GM12878 (cell line): Measurements from ENCODE around the gene BCOR. TPM values are rescaled to one million over a fixed set of nuclear protein-coding genes. Genes with fewer than 3 reads are reported as not detected.

Experiments used
- ATAC-seq: fragments of 200-7000 bp; cut with Tn5 transposase; 3 replicates; pipeline ENCODE4 v1.9.1; 2020; ENCODE audit warnings: mild to moderate bottlenecking, moderate library complexity
- BruUV-seq: library from RNA; stranded (reverse); fragments of 400-500 nt; replicated peaks from 2 replicates; lab custom pipeline; 2021; lab: Mats Ljungman, UMichigan
- CTCF ChIA-PET: fragments of 300-600 bp; sonication (Branson Sonifier 250); formaldehyde crosslinking; extraction: SDS; loops from one replicate; lab custom pipeline; 2021; ENCODE audit warnings: inconsistent platforms; lab: Yijun Ruan, JAX
- POLR2A ChIA-PET: fragments of 350-600 bp; formaldehyde crosslinking; extraction: SDS; loops from one replicate; lab custom pipeline; 2021; ENCODE audit warnings: inconsistent platforms; lab: Charles Lee
- RAD21 ChIA-PET: fragments of 300-600 bp; sonication (Branson Sonifier 250); formaldehyde crosslinking; loops from one replicate; lab custom pipeline; 2023; ENCODE audit warnings: antibody characterized with exemption; ENCODE audit not compliant: unreplicated experiment; lab: Charles Lee
- SMC1A ChIA-PET: fragments of 300-600 bp; sonication (Branson Sonifier 250); formaldehyde crosslinking; loops from one replicate; lab custom pipeline; 2023; ENCODE audit not compliant: unreplicated experiment, uncharacterized antibody; lab: Charles Lee
- DNase-seq: peaks from one replicate; pipeline ENCODE4 v3.0.0-alpha.2; 2011; ENCODE audit warnings: low read depth, low spot score
- FAIRE-seq: peaks from 3 replicates; lab custom pipeline; 2011; peaks lifted over from hg19 to GRCh38; lab: Jason Lieb, UNC
- H2AFZ ChIP-seq: 2 replicates; pipeline ENCODE4 v1.6.0; 2011; ENCODE audit warnings: low read depth, low read length, control low read depth; ENCODE audit not compliant: control insufficient read depth
- H3K27ac ChIP-seq: 2 replicates; pipeline ENCODE4 v1.5.1; 2011; ENCODE audit warnings: control low read depth; ENCODE audit not compliant: control insufficient read depth, insufficient read depth
- H3K27me3 ChIP-seq, 2 experiments: replicated peaks in 1 of 2; 2 replicates each; pipeline versions ENCODE4 v1.6.0 to v1.6.1; 2011; ENCODE audit warnings: low read length in 1 of 2; ENCODE audit not compliant: control insufficient read depth in 2 of 2, insufficient read depth in 2 of 2
- H3K36me3 ChIP-seq, 2 experiments: 2 replicates each; pipeline ENCODE4 v1.5.1; 2011; ENCODE audit warnings: low read length in 1 of 2; ENCODE audit not compliant: control insufficient read depth in 2 of 2, insufficient read depth in 2 of 2
- H3K4me1 ChIP-seq: 2 replicates; pipeline ENCODE4 v1.6.1; 2011; ENCODE audit warnings: mild to moderate bottlenecking, low read length, moderate library complexity, mixed read lengths; ENCODE audit not compliant: control insufficient read depth, insufficient read depth
- H3K4me2 ChIP-seq: 2 replicates; pipeline ENCODE4 v1.6.0; 2011; ENCODE audit warnings: control low read depth; ENCODE audit not compliant: control insufficient read depth, insufficient read depth
- H3K4me3 ChIP-seq: fragments of 200-600 bp; sonication (generic); 2 replicates; pipeline ENCODE4 v1.5.1; 2016
- H3K79me2 ChIP-seq: 2 replicates; pipeline ENCODE4 v1.6.0; 2011; ENCODE audit warnings: low read length; ENCODE audit not compliant: control insufficient read depth, insufficient read depth
- H3K9ac ChIP-seq: 2 replicates; pipeline ENCODE4 v1.8.0; 2011; ENCODE audit warnings: low read length, control low read depth, mixed read lengths; ENCODE audit not compliant: control insufficient read depth, insufficient read depth
- H3K9me3 ChIP-seq: replicated peaks from 3 replicates; pipeline ENCODE4 v1.5.1; 2011; ENCODE audit warnings: mild to moderate bottlenecking, low read length; ENCODE audit not compliant: control insufficient read depth, insufficient read depth
- H4K20me1 ChIP-seq: 2 replicates; pipeline ENCODE4 v1.6.0; 2011; ENCODE audit not compliant: control insufficient read depth, insufficient read depth
- CHD4 ChIP-seq: fragments of 200-600 bp; sonication (generic); IDR thresholded peaks from 2 replicates; pipeline ENCODE4 v1.6.1; 2016; ENCODE audit warnings: mild to moderate bottlenecking
- ELK1 ChIP-seq: IDR thresholded peaks from 2 replicates; pipeline ENCODE4 v1.6.1; 2012; ENCODE audit warnings: low read depth, low read length, improper control_type of control experiment
- GABPA ChIP-seq: IDR thresholded peaks from 2 replicates; pipeline ENCODE4 v1.6.1; 2014; ENCODE audit warnings: antibody characterized with exemption, low read depth, mild to moderate bottlenecking, inconsistent platforms
- HDGF ChIP-seq: fragments of 450-650 bp; IDR thresholded peaks from 2 replicates; pipeline ENCODE4 v1.6.1; 2016; ENCODE audit warnings: antibody characterized with exemption
- MYC ChIP-seq: IDR thresholded peaks from 2 replicates; pipeline ENCODE4 v1.6.1; 2011; ENCODE audit warnings: mild to moderate bottlenecking, low read length, moderate library complexity, inconsistent platforms; ENCODE audit not compliant: insufficient read depth, insufficient replicate concordance, insufficient read length, severe bottlenecking
- PAX8 ChIP-seq: fragments of 450-650 bp; IDR thresholded peaks from 2 replicates; pipeline ENCODE4 v1.6.1; 2017; ENCODE audit warnings: mild to moderate bottlenecking, moderate library complexity
- PML ChIP-seq: IDR thresholded peaks from 2 replicates; pipeline ENCODE4 v1.6.1; 2012; ENCODE audit warnings: low read length, inconsistent platforms
- RBBP5 ChIP-seq: fragments of 200-600 bp; sonication (generic); conservative IDR thresholded peaks from 2 replicates; pipeline ENCODE4 v1.6.1; 2016
- RCOR1 ChIP-seq: conservative IDR thresholded peaks from 2 replicates; pipeline ENCODE4 v1.6.1; 2012; ENCODE audit warnings: low read depth, low read length, improper control_type of control experiment
- RELA ChIP-seq: fragments of 450-650 bp; IDR thresholded peaks from 2 replicates; pipeline ENCODE4 v1.8.0; 2014; ENCODE audit warnings: borderline replicate concordance; ENCODE audit not compliant: partially characterized antibody
- SIN3A ChIP-seq: IDR thresholded peaks from 2 replicates; pipeline ENCODE4 v1.6.1; 2012; ENCODE audit warnings: low read depth, low read length, improper control_type of control experiment
- SMC3 ChIP-seq: IDR thresholded peaks from 2 replicates; pipeline ENCODE4 v1.6.1; 2011; ENCODE audit warnings: low read length, improper control_type of control experiment, borderline replicate concordance
- ZBTB40 ChIP-seq: fragments of 450-650 bp; IDR thresholded peaks from 2 replicates; pipeline ENCODE4 v1.6.1; 2016; ENCODE audit warnings: mild to moderate bottlenecking, moderate library complexity, borderline replicate concordance
- WGBS: methylation state at CpG from one replicate; pipeline ENCODE4 v1.1.6; 2016; ENCODE audit warnings: low lambda C conversion rate; ENCODE audit not compliant: insufficient replicate concordance, insufficient coverage; ENCODE audit errors: missing lambda C conversion rate; 5-methylcytosine and 5-hydroxymethylcytosine counted together
- in situ Hi-C: fragments of 300-500 bp; cut with MboI; formaldehyde crosslinking; loops from 9 replicates; pipeline ENCODE4 v1.14.3; 2018; ENCODE audit warnings: mixed read lengths
- intact Hi-C: fragments of 100-400 bp; cut with micrococcal nuclease; formaldehyde crosslinking; loops from one replicate; pipeline ENCODE4 v1.14.2; 2022; ENCODE audit not compliant: unreplicated experiment
- polyA plus RNA-seq, 11 experiments: library from polyadenylated mRNA; depleted of rRNA in 4 of 11; unstranded in 6 of 11; stranded (reverse) in 5 of 11; fragments of >200 nt; fragmentation: Nextera tagmentation in 4 of 11; fragmentation: Illumina TruSeq in 1 of 11; extraction: Ambion mirVana in 4 of 11; extraction: Trizol in 1 of 11; gene quantifications; 1 replicate in 1 of 11; 2 replicates in 10 of 11; pipeline versions ENCODE4 v1.2.1 to v1.2.3, GENCODE V29; 2011 to 2016; ENCODE audit warnings: inconsistent platforms in 2 of 11, missing spikeins in 2 of 11, low read depth in 1 of 11
- total RNA-seq, 4 experiments: library from RNA; depleted of rRNA in 3 of 4; stranded (reverse); fragments of >200 nt in 3 of 4; fragmentation: Illumina TruSeq in 1 of 4; extraction: Trizol in 1 of 4; gene quantifications; 2 replicates each; pipeline versions ENCODE4 v1.2.1 to v1.2.3, GENCODE V29; 2013 to 2021

Gene BCOR
- total and polyA plus RNA-seq, 10 of the 15 experiments (the other 5 are each of a cell fraction or from before 2014, with no cell fraction given) = 5.1 to 16.4 (median 10.1) TPM

GRCh38 chrX:40082447-40083119, 15.2 kb downstream of the BCOR start:
- Histone ChIP-seq H3K4me2 (no peak overlapping the region), H3K27me3 (no peaks in the 10 kb centered on the region), H2AFZ (no peak overlapping the region), H3K79me2 (peaks cover 1% of the 10 kb centered on the region), H3K4me1 (no peaks in the 10 kb centered on the region), H3K27ac (no peak overlapping the region), H3K4me3 (no peak overlapping the region), H3K36me3 (peaks cover 0 to 2% of the 10 kb centered on the region in 2 experiments; a peak in 3 of 4 replicates), H3K9ac (no peak overlapping the region), H4K20me1 (peaks cover 13% of the 10 kb centered on the region), H3K9me3 (no peaks in the 10 kb centered on the region; the same call in 2 of the 3 replicates)
- SMC1A ChIA-PET = no interaction called here
- WGBS = 53% methylated on average over 15 of the region's 15 CpGs
- CTCF ChIA-PET = no interaction called here
- in situ Hi-C loops (no loop called here), intact Hi-C loops (no loop called here)
- no peak for FAIRE-seq
- POLR2A ChIA-PET = interaction anchor here (0.6 kb wide), 1 partner anchor 271 kb away, joined by 3 read pairs; no protein-coding TSS in a partner anchor
- no TSS peak for BruUV-seq
- no peak for ATAC-seq
- RAD21 ChIA-PET = no interaction called here
- no peak for DNase-seq
- TF ChIP-seq GABPA (no peak), SMC3 (no peak), RELA (no peak), PAX8 (no peak), RCOR1 (no peak), CHD4 (no peak), HDGF (no peak), MYC (no peak), SIN3A (no peak), ZBTB40 (no peak), ELK1 (no peak), PML (no peak), RBBP5 (no peak)
